ENCODE measurements around the gene HS3ST2.
A peak's percentile ranks its signal among the peaks of the same experiment; 100 is the strongest.
"Not testable (repeated sequence)": the region's sequence is repeated elsewhere in the genome, so short reads cannot be mapped to it uniquely, and the experiment has no call there.

Gene HS3ST2

DNA sequence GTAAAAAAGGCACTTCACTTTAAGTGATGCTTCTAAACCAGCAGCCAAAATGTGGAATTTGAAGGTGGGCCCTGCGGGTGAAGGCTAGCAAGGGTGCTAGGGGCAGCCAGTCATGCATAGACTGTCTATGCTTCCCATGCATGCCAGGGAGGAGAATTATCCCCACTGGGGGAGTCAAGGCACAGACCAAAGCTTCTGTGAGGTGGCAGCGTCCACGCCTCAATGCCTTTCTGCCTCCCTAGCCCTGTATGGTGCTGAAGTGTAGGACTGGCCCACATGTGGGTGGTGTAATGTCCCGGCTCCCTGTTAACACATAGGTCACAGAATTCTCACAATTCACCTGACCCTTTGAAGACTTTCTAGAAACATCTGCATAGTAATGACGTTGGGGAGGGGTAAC, 1.9 kb downstream of the HS3ST2 start:
- H3K27me3 ChIP-seq (ENCODE audit: insufficient read depth, low read length, poor library complexity), result no peaks in the 10 kb centered on the region
- H3K56ac ChIP-seq (ENCODE audit: low read length), result no peak overlapping the region
- peak; percentile 60 for DNase-seq
- H3K4me2 ChIP-seq (ENCODE audit: low read length), result no peak overlapping the region
- H3K79me1 ChIP-seq (ENCODE audit: low read length), result no peaks in the 10 kb centered on the region
- H2BK15ac ChIP-seq (replicated peaks; ENCODE audit: low read depth), result no peak overlapping the region
- no peaks in the 10 kb centered on the region for H3K36me3 ChIP-seq (ENCODE audit: control insufficient read depth, insufficient read depth, low read length)
- no peak overlapping the region for H3K27ac ChIP-seq (ENCODE audit: low read depth, low read length)
- no peak overlapping the region for H4K5ac ChIP-seq (ENCODE audit: low read length)
- H3K4me3 ChIP-seq (ENCODE audit: low read length), result no peak overlapping the region
- no peak overlapping the region for H3K4ac ChIP-seq (ENCODE audit: low read depth, low read length)
- no peak overlapping the region for H4K8ac ChIP-seq (ENCODE audit: low read depth, low read length)
- no peak overlapping the region for H2BK120ac ChIP-seq (ENCODE audit: low read depth, low read length)
- H3K23ac ChIP-seq (ENCODE audit: low read length), result no peak overlapping the region
- no peak overlapping the region for H3K18ac ChIP-seq (ENCODE audit: low read length)
- no peaks in the 10 kb centered on the region for H3K79me2 ChIP-seq (ENCODE audit: control insufficient read depth, insufficient read depth, low read length)
- no CpG with 5 or more reads among the region's 5 CpGs for WGBS (ENCODE audit: extremely low coverage, insufficient coverage, low lambda C conversion rate)
- no peak overlapping the region for H2AK5ac ChIP-seq (ENCODE audit: low read length)
- H3K9ac ChIP-seq (ENCODE audit: low read length), result no peak overlapping the region
- H2BK5ac ChIP-seq (ENCODE audit: low read length), result no peak overlapping the region
- peaks cover 4% of the 10 kb centered on the region for H3K4me1 ChIP-seq (ENCODE audit: control insufficient read depth, low read depth, low read length)

DNA sequence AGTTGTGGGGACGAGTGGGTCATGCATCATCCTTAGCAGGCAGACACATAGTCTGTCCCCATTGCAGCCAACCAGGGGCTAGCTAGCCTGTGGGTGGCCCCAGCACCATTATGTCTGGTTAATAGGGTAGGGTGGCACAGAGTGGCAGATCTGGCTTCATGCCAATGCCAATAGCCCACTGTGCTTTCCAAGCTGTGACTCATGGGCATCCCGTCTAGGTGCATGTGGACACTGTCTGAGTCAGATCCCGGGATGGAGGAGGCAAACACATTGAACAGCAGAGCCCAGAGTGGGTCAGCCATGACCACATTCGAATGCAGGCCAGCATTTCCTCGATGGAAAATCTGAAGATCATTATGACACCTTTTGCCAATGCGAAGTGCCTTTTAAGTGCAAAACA, 2.5 kb downstream of the HS3ST2 start:
- no CpG with 5 or more reads among the region's 6 CpGs for WGBS (ENCODE audit: extremely low coverage, insufficient coverage, low lambda C conversion rate)
- Histone ChIP-seq H3K27me3 (ENCODE audit: insufficient read depth, low read length, poor library complexity) (no peaks in the 10 kb centered on the region), H3K27ac (ENCODE audit: low read depth, low read length) (no peak overlapping the region), H3K79me1 (ENCODE audit: low read length) (no peaks in the 10 kb centered on the region), H3K4ac (ENCODE audit: low read depth, low read length) (no peak overlapping the region), H3K36me3 (ENCODE audit: control insufficient read depth, insufficient read depth, low read length) (no peaks in the 10 kb centered on the region), H3K4me1 (ENCODE audit: control insufficient read depth, low read depth, low read length) (peaks cover 4% of the 10 kb centered on the region), H3K18ac (ENCODE audit: low read length) (no peak overlapping the region), H2BK15ac (replicated peaks; ENCODE audit: low read depth) (no peak overlapping the region), H2BK120ac (ENCODE audit: low read depth, low read length) (no peak overlapping the region), H3K9ac (ENCODE audit: low read length) (no peak overlapping the region), H2AK5ac (ENCODE audit: low read length) (no peak overlapping the region), H4K5ac (ENCODE audit: low read length) (no peak overlapping the region), H3K56ac (ENCODE audit: low read length) (no peak overlapping the region), H3K79me2 (ENCODE audit: control insufficient read depth, insufficient read depth, low read length) (no peaks in the 10 kb centered on the region), H3K23ac (ENCODE audit: low read length) (no peak overlapping the region), H3K4me2 (ENCODE audit: low read length) (no peak overlapping the region), H2BK5ac (ENCODE audit: low read length) (no peak overlapping the region), H3K4me3 (ENCODE audit: low read length) (no peak overlapping the region), H4K8ac (ENCODE audit: low read depth, low read length) (no peak overlapping the region)
- DNase-seq, result peak; percentile 0

DNA sequence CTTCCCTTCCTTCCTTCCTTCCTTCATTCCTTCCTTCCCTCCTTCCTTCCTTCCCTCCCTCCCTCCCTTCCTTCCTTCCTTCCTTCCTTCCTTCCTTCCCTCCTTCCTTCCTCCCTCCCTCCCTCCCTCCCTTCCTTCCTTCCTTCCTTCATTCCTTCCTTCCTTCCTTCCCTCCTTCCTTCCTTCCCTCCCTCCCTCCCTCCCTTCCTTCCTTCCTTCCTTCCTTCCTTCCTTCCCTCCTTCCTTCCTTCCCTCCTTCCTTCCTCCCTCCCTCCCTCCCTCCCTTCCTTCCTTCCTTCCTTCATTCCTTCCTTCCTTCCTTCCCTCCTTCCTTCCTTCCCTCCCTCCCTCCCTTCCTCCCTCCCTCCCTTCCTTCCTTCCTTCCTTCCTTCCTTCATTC, 4.8 kb downstream of the HS3ST2 start:
- not testable (repeated sequence) for H3K9ac ChIP-seq (ENCODE audit: low read length); H3K79me2 ChIP-seq (ENCODE audit: control insufficient read depth, insufficient read depth, low read length); H3K27me3 ChIP-seq (ENCODE audit: insufficient read depth, low read length, poor library complexity); H3K4me3 ChIP-seq (ENCODE audit: low read length); DNase-seq; H3K18ac ChIP-seq (ENCODE audit: low read length); H2BK5ac ChIP-seq (ENCODE audit: low read length); H2AK5ac ChIP-seq (ENCODE audit: low read length); H3K23ac ChIP-seq (ENCODE audit: low read length); H2BK15ac ChIP-seq (replicated peaks; ENCODE audit: low read depth); H3K79me1 ChIP-seq (ENCODE audit: low read length); H3K4me2 ChIP-seq (ENCODE audit: low read length); H4K5ac ChIP-seq (ENCODE audit: low read length); H3K36me3 ChIP-seq (ENCODE audit: control insufficient read depth, insufficient read depth, low read length); H3K4me1 ChIP-seq (ENCODE audit: control insufficient read depth, low read depth, low read length); H3K4ac ChIP-seq (ENCODE audit: low read depth, low read length); H3K56ac ChIP-seq (ENCODE audit: low read length); H3K27ac ChIP-seq (ENCODE audit: low read depth, low read length); H4K8ac ChIP-seq (ENCODE audit: low read depth, low read length); H2BK120ac ChIP-seq (ENCODE audit: low read depth, low read length)

DNA sequence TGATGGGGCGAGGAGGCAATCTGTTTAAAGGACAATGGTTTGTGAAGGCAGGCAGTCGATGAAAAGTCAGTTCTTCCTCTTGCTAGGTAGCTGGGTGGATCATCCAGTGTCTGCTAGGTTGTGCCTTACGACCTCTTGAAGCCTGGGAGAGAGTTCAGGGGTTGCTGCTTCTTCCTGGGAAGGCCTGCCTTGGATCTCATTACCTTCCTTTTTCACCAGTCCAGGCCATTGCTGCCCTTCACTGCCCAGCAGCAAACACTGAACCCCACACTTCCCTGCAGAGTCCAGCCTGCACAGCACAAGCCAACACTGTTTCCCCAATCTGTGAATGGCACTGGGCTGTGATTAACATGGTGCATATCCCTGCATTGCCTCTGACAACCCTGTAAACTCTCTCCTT, 24.7 kb downstream of the HS3ST2 start:
- H3K36me3 ChIP-seq (ENCODE audit: control insufficient read depth, insufficient read depth, low read length), result no peaks in the 10 kb centered on the region
- H2AK5ac ChIP-seq (ENCODE audit: low read length), result no peak overlapping the region
- H3K4me1 ChIP-seq (ENCODE audit: control insufficient read depth, low read depth, low read length), result no peaks in the 10 kb centered on the region
- no peak overlapping the region for H2BK5ac ChIP-seq (ENCODE audit: low read length)
- H3K56ac ChIP-seq (ENCODE audit: low read length), result no peak overlapping the region
- no peaks in the 10 kb centered on the region for H3K27me3 ChIP-seq (ENCODE audit: insufficient read depth, low read length, poor library complexity)
- H2BK15ac ChIP-seq (replicated peaks; ENCODE audit: low read depth), result no peak overlapping the region
- no peak overlapping the region for H4K5ac ChIP-seq (ENCODE audit: low read length)
- H3K79me1 ChIP-seq (ENCODE audit: low read length), result no peaks in the 10 kb centered on the region
- H3K23ac ChIP-seq (ENCODE audit: low read length), result no peak overlapping the region
- WGBS (ENCODE audit: extremely low coverage, insufficient coverage, low lambda C conversion rate), result no CpG with 5 or more reads among the region's 3 CpGs
- no peak overlapping the region for H3K4ac ChIP-seq (ENCODE audit: low read depth, low read length)
- H3K9ac ChIP-seq (ENCODE audit: low read length), result no peak overlapping the region
- no peak overlapping the region for H3K18ac ChIP-seq (ENCODE audit: low read length)
- no peak overlapping the region for H3K4me2 ChIP-seq (ENCODE audit: low read length)
- no peak overlapping the region for H4K8ac ChIP-seq (ENCODE audit: low read depth, low read length)
- H3K27ac ChIP-seq (ENCODE audit: low read depth, low read length), result no peak overlapping the region
- DNase-seq, result no peak
- H2BK120ac ChIP-seq (ENCODE audit: low read depth, low read length), result no peak overlapping the region
- no peak overlapping the region for H3K4me3 ChIP-seq (ENCODE audit: low read length)
- no peaks in the 10 kb centered on the region for H3K79me2 ChIP-seq (ENCODE audit: control insufficient read depth, insufficient read depth, low read length)

DNA sequence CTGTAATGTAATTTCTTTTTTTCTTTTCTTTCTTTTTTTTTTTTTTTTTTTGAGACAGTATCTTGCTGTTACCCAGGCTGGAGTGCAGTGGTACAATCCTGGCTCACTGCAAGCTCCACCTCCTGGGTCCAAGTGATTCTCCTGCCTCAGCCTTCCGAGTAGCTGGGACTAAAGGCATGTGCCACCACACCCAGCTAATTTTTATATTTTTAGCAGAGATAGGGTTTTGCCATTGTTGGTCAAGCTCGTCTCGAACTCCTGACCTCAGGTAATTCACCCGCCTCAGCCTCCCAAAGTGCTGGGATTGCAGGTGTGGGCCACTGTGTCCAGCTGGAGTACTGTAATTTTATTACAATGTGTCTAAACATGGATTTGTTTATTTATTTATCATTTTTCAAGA, 28.1 kb downstream of the HS3ST2 start:
- H3K27me3 ChIP-seq (ENCODE audit: insufficient read depth, low read length, poor library complexity); H3K23ac ChIP-seq (ENCODE audit: low read length); H2BK5ac ChIP-seq (ENCODE audit: low read length); H3K79me2 ChIP-seq (ENCODE audit: control insufficient read depth, insufficient read depth, low read length); H3K56ac ChIP-seq (ENCODE audit: low read length); H4K8ac ChIP-seq (ENCODE audit: low read depth, low read length); H2BK15ac ChIP-seq (replicated peaks; ENCODE audit: low read depth); H3K79me1 ChIP-seq (ENCODE audit: low read length); H3K4ac ChIP-seq (ENCODE audit: low read depth, low read length); H3K4me3 ChIP-seq (ENCODE audit: low read length); H2BK120ac ChIP-seq (ENCODE audit: low read depth, low read length); H2AK5ac ChIP-seq (ENCODE audit: low read length); H3K4me1 ChIP-seq (ENCODE audit: control insufficient read depth, low read depth, low read length); H4K5ac ChIP-seq (ENCODE audit: low read length); H3K18ac ChIP-seq (ENCODE audit: low read length); DNase-seq; H3K36me3 ChIP-seq (ENCODE audit: control insufficient read depth, insufficient read depth, low read length); H3K9ac ChIP-seq (ENCODE audit: low read length); H3K4me2 ChIP-seq (ENCODE audit: low read length); H3K27ac ChIP-seq (ENCODE audit: low read depth, low read length): not testable (repeated sequence)
- no CpG with 5 or more reads among the region's 4 CpGs for WGBS (ENCODE audit: extremely low coverage, insufficient coverage, low lambda C conversion rate)

DNA sequence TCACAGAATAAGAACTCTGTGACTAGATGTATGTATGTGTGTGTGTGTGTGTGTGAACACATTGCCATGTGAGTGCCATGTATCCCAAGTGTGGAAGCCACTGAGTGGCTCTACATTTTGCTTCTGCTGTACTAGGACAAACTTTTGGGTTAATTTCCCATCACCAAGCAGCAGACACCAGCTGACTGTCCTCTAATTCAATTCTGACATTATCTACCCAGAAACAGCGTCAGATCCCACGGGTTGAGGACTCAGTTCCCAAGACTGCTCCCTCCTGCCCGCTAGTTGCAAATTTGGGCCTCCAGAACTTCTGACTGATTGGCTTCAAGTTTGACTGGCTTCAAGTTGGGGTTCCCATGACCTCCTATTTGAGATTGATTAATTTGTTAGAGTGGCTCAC, 29.2 kb downstream of the HS3ST2 start:
- H3K4me3 ChIP-seq (ENCODE audit: low read length), result no peak overlapping the region
- WGBS (ENCODE audit: extremely low coverage, insufficient coverage, low lambda C conversion rate), result no CpG with 5 or more reads among the region's 3 CpGs

More for the DNA sequence above, 29.2 kb downstream of the HS3ST2 start:
- Histone ChIP-seq H2AK5ac (ENCODE audit: low read length) (no peak overlapping the region), H3K18ac (ENCODE audit: low read length) (no peak overlapping the region), H3K4me1 (ENCODE audit: control insufficient read depth, low read depth, low read length) (no peaks in the 10 kb centered on the region), H4K8ac (ENCODE audit: low read depth, low read length) (no peak overlapping the region), H3K4me2 (ENCODE audit: low read length) (no peak overlapping the region), H3K4ac (ENCODE audit: low read depth, low read length) (no peak overlapping the region), H4K5ac (ENCODE audit: low read length) (no peak overlapping the region), H2BK120ac (ENCODE audit: low read depth, low read length) (no peak overlapping the region), H3K79me2 (ENCODE audit: control insufficient read depth, insufficient read depth, low read length) (no peaks in the 10 kb centered on the region), H3K79me1 (ENCODE audit: low read length) (no peaks in the 10 kb centered on the region), H3K23ac (ENCODE audit: low read length) (no peak overlapping the region), H2BK15ac (replicated peaks; ENCODE audit: low read depth) (no peak overlapping the region), H3K56ac (ENCODE audit: low read length) (no peak overlapping the region), H3K27ac (ENCODE audit: low read depth, low read length) (no peak overlapping the region), H3K27me3 (ENCODE audit: insufficient read depth, low read length, poor library complexity) (no peaks in the 10 kb centered on the region), H2BK5ac (ENCODE audit: low read length) (no peak overlapping the region), H3K9ac (ENCODE audit: low read length) (no peak overlapping the region), H3K36me3 (ENCODE audit: control insufficient read depth, insufficient read depth, low read length) (no peaks in the 10 kb centered on the region)
- no peak for DNase-seq
